Activated naive CD4-positive, alpha-beta T cell treated with anti-CD3 and anti-CD28 coated beads, Interleukin-2, amount 10 ng/mL, durations not matched to agents 7 days and 5 days (primary cell): Measurements from ENCODE around the gene STK33.

Source experiments
- CTCF ChIA-PET: fragments of 350-600 bp; sonication (Branson Sonifier 250); formaldehyde crosslinking; loops from one replicate; lab custom pipeline; 2021; ENCODE audit warnings: antibody characterized with exemption; lab: Charles Lee
- DNase-seq: peaks from one replicate; pipeline ENCODE4 v3.0.0-alpha.2; 2020
- H3K27ac Mint-ChIP-seq: one replicate; pipeline ENCODE4 v1.8.0; 2021; ENCODE audit warnings: mild to moderate bottlenecking, moderate library complexity, mixed read lengths
- H3K27me3 Mint-ChIP-seq: one replicate; pipeline ENCODE4 v1.8.0; 2021; ENCODE audit warnings: mild to moderate bottlenecking, mixed read lengths
- H3K36me3 Mint-ChIP-seq: one replicate; pipeline ENCODE4 v1.8.0; 2021; ENCODE audit warnings: mixed read lengths
- H3K4me1 Mint-ChIP-seq: one replicate; pipeline ENCODE4 v1.8.0; 2021; ENCODE audit warnings: mixed read lengths
- H3K4me3 Mint-ChIP-seq: one replicate; pipeline ENCODE4 v1.8.0; 2021; ENCODE audit warnings: mild to moderate bottlenecking, moderate library complexity, mixed read lengths
- H3K9me3 Mint-ChIP-seq: one replicate; pipeline ENCODE4 v1.8.0; 2021; ENCODE audit warnings: mixed read lengths

STK33 gene

DNA sequence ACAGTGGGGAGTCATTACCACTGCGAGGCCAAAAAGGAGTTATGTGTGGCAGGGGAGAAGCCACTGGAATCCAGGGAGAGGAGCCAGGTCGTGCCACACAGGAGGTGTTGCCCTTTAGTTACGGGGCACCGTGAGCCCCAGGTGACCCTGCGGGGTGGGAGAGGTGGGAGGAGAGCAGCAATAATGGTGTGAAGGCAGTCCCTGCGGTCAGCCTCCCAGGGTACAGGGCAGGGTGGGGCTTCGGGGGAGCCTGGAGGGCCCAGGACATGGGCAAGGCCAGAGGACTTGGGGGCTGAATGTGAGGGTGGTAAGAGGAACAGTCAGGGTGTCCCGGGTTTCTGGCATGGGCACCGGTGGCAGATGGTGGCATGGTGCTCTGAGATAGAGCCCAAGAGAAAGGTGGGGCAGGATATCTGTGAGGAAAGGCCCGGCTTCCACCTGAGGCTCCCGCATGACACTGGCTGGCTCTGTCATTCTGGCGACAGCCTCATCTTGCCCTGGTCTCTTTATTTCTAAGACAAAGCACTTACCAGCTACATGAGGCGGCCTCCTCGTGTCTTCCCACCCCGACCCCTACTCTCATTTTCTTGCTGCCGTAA is 247.8 kb downstream of the STK33 start:
- no peak for DNase-seq
- no peaks in the 10 kb centered on the region for H3K9me3 Mint-ChIP-seq
- no peaks in the 10 kb centered on the region for H3K36me3 Mint-ChIP-seq
- CTCF ChIA-PET: no interaction called here
- no peak overlapping the region for H3K27ac Mint-ChIP-seq
- H3K27me3 Mint-ChIP-seq: peaks cover 6% of the 10 kb centered on the region
- no peaks in the 10 kb centered on the region for H3K4me1 Mint-ChIP-seq
- H3K4me3 Mint-ChIP-seq: no peak overlapping the region

DNA sequence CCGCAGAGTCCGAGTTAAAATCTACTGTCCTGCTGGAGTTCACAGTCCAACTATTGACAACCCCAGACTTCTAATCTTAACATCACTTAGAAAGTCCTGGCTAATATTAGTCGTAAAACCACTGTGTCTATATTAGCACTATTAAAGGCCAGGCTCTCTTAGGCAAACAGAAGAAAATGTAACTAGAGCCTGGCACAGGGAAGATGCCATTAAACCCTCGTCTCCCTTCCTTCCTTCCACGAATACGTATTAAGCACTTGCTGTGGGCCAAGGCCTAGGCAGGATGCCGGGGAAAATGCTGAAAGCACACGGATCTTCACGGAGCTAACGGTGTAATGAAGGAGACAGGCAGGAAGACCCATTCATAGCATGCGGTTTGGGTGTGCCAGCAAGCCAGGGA is 248.8 kb downstream of the STK33 start:
- CTCF ChIA-PET: no interaction called here
- DNase-seq: no peak
- Mint-ChIP-seq H3K36me3 (no peaks in the 10 kb centered on the region), H3K4me3 (no peak overlapping the region), H3K4me1 (no peaks in the 10 kb centered on the region), H3K27me3 (peaks cover 8% of the 10 kb centered on the region), H3K27ac (peak overlapping the region; percentile 44), H3K9me3 (no peaks in the 10 kb centered on the region)

DNA sequence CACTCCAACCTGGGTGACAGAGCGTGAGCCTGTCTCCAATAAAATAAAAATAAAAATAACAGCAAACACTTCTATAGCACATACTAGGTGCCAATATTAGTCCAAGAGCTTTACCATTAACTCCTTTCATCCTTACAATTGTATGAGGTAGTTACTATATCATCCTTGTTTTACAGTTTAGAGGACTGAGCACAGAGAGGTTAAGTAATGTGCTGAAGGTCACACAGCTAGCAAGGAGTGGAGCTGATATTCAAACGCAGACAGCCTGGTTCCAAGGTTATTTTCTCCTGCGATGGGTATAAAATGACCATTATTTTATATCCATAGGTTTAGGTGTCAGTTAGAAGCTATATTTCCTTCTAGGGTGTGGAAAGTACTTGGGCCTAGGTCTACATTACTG is 249.7 kb downstream of the STK33 start:
- CTCF ChIA-PET: no interaction called here
- Mint-ChIP-seq H3K4me3 (no peak overlapping the region), H3K27ac (no peak overlapping the region), H3K4me1 (no peaks in the 10 kb centered on the region), H3K36me3 (no peaks in the 10 kb centered on the region), H3K9me3 (no peaks in the 10 kb centered on the region), H3K27me3 (peaks cover 9% of the 10 kb centered on the region)
- DNase-seq: no peak

DNA sequence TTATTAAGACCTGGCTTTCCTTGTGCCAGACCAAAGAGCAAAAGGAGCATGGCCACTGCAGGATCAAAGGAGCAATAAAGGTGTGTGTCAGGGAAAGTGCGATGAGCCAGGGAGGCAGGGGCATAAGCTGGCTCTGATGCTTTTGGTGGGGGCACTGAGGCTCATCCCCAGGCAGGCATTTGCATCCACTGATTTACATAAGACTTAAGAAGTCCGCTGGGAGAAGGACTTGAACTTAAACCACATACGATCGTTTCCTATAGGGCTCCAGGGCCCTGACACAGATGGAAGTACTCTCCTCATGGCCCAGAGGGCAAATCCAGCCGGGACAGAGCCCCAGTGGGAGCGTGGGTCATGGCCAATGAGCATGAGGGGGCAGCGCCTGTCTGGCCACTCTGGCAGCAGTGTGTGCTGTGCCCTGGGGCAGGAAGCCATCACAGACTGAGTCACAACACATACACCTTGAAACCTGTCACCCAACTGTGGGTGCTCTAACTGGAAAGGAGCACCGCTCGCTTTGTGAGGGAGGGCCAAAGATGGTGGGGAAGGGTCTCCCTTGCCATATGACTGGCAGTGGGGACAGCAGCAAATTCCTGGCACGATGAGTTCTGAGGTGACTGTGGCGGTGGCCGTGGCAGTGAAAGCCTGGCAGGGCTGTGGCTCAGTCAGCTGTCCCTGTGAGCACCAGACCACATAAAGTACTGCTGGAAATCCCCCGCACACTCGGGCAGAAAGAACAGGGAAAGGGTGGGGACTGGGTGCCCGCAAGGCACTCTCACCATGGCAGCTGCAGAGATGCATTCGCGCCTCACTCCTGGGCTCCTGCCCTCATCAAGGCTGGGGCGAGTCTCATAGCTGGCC is 251.0 kb downstream of the STK33 start:
- no peak overlapping the region for H3K4me3 Mint-ChIP-seq
- CTCF ChIA-PET: interaction anchor here (0.8 kb wide), 1 partner anchor 80 kb away, joined by 3 read pairs; the partner anchor contains the start of gene LMO1

DNA sequence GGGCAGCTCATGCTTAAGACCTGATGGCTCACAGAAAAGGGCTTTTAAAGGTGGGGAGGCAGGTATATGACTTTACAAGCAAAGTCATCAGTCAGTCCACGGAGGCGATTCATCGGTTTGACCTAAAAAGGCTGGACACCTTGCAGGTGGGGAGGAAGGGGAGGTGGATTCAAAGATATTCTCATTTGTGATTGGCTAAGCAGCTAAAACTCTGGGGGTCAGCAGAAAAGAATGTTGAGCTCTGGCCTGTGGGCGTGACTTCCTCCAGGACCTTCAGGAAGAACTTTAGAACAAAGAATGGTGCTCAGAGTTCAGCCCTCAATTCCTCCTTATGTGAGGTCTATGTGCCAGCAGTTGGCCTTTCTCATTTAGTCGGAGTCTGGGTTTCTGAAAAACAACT is 252.0 kb downstream of the STK33 start:
- Mint-ChIP-seq H3K27ac (no peak overlapping the region), H3K4me3 (no peak overlapping the region), H3K4me1 (no peaks in the 10 kb centered on the region), H3K27me3 (peaks cover 9% of the 10 kb centered on the region), H3K36me3 (no peaks in the 10 kb centered on the region), H3K9me3 (no peaks in the 10 kb centered on the region)
- CTCF ChIA-PET: no interaction called here
- DNase-seq: no peak

More for the DNA sequence above, 251.0 kb downstream of the STK33 start:
- Mint-ChIP-seq H3K27ac (no peak overlapping the region), H3K36me3 (no peaks in the 10 kb centered on the region), H3K4me1 (no peaks in the 10 kb centered on the region), H3K9me3 (no peaks in the 10 kb centered on the region), H3K27me3 (peaks cover 9% of the 10 kb centered on the region)
- no peak for DNase-seq
